HL-60/S4 treated with phorbol 12-myristate 13-acetate at 8.2 ng/mL for 4 days and 3 days (cell line): Measurements from ENCODE around the gene EPS8L1.

Source experiments
- in situ Hi-C: fragments of 300-500 bp; cut with MboI; formaldehyde crosslinking; loops from 2 replicates; pipeline ENCODE4 v1.15.0; 2022; ENCODE audit warnings: low sequenced_read_pairs

The EPS8L1 gene

DNA sequence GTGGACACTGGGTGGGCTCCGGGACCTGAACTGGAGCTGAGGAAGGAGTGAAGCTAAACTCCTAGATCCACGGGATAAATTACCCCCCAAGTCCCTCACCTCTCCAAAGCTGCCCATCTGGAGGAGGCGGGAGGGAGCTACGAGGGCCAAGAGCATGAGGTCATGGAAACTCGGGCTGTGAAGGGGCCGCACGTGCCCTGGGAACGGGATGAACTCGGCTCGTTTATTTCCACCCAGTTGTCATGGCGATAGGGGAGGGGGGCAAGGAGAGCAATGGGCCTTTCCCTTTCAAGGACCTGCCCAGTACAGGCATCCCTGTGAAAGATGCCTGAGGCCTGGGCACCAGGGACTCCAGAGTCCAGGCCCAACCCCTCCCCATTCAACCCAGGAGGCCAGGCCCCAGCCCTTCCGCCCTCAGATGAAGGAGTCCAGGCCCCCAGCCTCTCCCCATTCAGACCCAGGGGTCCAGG, 37.9 kb downstream of the EPS8L1 start:
- in situ Hi-C loops, result no loop called here

DNA sequence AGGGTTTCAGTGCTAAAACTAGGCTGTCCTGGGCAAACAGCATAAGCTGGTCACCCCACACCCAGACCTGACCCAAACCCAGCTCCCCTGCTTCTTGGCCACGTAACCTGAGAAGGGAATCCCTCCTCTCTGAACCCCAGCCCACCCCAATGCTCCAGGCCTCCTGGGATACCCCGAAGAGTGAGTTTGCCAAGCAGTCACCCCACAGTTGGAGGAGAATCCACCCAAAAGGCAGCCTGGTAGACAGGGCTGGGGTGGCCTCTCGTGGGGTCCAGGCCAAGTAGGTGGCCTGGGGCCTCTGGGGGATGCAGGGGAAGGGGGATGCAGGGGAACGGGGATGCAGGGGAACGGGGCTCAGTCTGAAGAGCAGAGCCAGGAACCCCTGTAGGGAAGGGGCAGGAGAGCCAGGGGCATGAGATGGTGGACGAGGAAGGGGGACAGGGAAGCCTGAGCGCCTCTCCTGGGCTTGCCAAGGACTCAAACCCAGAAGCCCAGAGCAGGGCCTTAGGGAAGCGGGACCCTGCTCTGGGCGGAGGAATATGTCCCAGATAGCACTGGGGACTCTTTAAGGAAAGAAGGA, 39.0 kb downstream of the EPS8L1 start:
- in situ Hi-C loops, result no loop called here

DNA sequence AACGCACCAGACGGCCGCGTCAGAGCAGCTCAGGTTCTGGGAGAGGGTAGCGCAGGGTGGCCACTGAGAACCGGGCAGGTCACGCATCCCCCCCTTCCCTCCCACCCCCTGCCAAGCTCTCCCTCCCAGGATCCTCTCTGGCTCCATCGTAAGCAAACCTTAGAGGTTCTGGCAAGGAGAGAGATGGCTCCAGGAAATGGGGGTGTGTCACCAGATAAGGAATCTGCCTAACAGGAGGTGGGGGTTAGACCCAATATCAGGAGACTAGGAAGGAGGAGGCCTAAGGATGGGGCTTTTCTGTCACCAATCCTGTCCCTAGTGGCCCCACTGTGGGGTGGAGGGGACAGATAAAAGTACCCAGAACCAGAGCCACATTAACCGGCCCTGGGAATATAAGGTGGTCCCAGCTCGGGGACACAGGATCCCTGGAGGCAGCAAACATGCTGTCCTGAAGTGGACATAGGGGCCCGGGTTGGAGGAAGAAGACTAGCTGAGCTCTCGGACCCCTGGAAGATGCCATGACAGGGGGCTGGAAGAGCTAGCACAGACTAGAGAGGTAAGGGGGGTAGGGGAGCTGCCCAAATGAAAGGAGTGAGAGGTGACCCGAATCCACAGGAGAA, 39.9 kb downstream of the EPS8L1 start:
- in situ Hi-C loops, result no loop called here

DNA sequence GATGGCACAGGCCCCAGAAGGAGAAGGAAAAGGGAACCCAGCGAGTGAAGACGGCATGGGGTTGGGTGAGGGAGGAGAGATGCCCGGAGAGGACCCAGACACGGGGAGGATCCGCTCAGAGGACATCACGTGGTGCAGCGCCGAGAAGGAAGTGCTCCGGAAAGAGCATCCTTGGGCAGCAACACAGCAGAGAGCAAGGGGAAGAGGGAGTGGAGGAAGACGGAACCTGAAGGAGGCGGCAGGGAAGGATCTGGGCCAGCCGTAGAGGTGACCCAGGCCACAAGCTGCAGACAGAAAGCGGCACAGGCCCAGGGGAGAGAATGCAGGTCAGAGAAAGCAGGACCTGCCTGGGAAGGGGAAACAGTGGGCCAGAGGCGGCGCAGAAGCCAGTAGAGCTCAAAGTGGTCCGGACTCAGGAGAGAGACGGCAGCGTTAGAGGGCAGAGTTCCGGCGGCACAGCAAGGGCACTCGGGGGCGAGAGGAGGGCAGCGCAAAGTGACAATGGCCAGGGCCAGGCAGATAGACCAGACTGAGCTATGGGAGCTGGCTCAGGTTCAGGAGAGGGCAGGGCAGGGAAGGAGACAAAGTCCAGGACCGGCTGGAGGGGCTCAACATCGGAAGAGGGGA, 40.7 kb downstream of the EPS8L1 start:
- in situ Hi-C loops, result no loop called here

DNA sequence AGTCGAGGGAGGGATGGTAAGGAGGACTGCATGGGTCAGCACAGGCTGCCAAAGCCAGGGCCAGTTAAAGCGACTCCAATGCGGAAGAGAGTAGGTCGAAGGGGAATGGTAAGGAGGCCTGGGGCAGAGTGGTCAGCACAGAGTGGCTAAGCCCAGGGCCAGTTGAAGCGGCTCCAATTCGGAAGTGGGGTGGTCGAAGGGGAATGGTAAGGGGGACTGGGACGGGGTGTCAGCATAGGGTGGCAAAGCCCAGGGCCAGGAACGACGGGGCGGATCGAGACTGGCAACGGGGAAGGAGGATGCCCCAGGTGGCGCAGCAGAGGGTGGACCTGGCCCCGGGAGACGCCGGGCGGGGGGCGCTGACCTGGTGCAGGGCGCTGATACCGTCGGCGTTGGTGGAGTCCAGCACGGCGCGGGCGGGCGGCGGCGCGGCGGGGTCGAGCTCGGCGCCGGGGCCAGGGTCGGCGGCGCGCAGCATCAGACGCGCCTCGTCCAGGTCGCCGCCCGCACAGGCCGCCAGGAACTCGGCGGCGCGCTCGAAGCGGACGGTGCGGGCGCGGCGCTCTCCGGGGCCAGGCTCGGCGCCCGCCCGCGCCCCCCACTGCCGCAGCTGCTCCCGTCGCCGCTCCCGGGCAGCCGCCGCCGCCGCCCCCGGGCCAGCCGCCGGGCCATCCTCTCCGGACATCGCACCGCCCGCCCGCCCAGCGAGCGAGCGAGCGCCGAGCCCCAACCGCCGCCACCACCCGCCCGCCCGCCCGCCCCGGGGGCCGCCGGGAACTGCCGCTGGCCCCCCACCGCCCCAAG, 41.4 kb downstream of the EPS8L1 start, which contains the start of gene PPP1R12C:
PPP1R12C (minus strand) TSS at position 779 of the 804 bp plus-strand sequence; CDS start at position 685, 94 bp downstream.
- in situ Hi-C loops, result no loop called here

DNA sequence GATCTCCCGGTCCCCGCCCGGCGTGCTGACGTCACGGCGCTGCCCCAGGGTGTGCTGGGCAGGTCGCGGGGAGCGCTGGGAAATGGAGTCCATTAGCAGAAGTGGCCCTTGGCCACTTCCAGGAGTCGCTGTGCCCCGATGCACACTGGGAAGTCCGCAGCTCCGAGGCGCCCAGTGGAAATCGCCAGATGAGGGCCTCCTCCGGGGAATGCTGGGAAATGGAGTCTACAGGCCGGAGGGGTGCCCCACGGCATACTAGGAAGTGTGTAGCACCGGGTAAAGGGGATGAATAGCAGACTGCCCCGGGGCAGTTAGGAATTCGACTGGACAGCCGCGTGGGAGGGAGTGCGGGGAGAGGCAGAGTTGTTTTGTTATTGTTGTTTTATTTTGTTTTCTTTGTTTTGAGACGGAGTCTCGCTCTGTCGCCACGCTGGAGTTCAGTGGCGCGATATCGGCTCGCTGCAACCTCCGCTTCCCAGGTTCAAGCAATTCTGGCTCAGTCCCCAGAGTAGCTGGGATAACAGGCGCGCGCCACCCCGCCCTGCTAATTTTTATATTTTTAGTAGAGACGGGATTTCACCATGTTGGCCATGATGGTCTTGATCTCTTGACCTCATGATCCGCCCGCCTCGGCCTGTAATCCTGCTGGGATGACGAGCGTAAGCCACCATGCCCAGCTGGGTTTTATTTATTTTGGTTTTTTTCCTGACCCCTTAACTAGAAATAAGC, 42.2 kb downstream of the EPS8L1 start:
- in situ Hi-C loops, result no loop called here

DNA sequence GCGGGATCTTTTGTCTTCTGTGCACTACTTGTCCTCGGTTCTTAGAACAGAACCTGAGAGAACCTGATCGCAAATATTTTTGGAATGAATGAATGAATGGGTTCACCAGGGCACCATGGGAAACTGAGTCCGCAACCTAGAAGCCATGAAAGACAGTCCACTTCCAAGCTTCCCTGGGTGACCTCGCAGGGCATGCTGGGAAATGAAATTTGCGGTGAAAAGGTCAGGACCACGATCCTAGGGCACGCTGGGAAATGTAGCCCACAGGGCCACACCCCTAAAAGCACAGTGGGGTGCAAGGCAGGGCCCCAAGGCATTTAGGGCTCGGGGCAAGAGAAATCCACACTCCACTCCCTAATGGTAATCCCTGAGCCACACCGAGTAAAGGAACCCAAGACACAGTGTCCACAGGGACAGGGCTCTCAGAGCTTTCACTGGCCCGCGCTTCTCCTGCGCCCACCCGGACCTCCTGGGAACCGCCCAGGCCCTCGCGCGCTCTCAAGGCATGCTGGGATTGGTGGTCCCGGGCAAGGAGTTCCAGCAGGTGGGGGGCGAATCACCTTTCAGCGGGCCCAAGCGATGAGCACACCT, 42.8 kb downstream of the EPS8L1 start:
- in situ Hi-C loops, result no loop called here

DNA sequence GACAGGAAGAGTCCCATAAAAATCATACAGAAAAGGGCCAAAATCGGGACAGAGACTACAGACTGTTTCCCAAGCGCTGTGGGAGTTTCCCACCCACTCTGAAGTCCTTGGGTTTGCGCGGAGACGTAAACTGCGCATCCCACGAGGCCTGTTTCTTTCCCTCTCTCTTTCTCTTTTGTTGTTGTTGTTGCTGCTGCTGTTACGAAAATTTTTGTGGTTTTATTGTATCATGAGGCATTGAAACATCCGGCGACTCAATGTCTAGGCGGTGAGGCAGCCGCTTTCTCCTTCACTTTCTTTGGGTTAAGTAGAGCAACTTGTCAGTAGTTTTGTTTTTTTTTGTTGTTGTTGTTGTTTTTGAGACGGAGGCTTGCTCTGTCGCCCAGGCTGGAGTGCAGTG, 43.4 kb downstream of the EPS8L1 start:
- in situ Hi-C loops, result no loop called here

DNA sequence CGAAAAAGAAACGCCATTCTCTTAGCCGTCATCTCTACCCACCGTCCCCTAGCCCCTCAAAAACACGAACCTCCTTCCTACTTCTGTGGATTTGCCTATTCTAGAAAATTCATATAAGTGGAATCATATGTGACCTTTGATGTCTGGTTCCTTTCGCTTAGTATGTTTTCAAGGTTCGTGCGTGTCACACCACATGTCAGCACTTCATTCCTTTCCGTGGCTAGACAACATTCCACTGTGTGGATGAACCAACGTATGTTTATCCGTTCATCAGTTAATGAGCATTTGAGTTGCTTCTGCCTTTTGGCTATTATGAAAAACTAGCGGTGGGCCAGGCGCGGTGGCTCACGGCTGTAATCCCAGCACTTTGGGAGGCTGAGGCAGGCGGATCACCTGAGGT, 55.8 kb downstream of the EPS8L1 start:
- in situ Hi-C loops, result no loop called here

DNA sequence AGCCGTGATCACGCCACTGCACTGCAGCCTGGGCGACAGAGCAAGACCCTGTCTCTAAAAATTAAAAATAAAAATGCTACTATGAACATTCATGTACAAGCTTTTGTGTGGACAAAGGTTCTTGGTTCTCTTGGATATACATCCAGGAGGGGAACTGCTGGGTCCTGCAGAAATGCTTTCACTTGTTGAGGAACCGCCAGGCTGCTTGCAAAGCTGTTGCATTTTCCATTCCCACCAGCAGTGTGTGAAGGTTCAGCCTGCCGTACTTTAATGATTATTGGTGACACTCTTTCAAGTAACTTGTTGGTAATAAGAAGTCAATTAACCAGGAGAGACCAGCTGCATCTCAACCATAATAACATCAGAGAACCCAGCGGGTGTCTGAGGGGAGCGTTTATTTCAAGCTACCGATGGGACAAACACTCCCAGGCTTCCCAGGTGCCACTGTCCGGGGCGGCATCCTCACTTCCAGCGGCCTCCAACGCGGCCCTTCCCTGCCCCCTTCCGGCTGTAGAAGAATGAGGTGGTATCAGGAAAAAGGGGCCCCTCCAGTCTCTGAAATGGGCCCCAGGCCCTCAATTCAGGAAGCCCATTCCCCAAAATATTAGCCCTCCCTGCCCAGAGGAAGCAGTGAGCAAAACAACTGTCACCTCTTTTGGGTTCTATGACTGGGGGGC, 56.9 kb downstream of the EPS8L1 start:
- in situ Hi-C loops, result no loop called here

DNA sequence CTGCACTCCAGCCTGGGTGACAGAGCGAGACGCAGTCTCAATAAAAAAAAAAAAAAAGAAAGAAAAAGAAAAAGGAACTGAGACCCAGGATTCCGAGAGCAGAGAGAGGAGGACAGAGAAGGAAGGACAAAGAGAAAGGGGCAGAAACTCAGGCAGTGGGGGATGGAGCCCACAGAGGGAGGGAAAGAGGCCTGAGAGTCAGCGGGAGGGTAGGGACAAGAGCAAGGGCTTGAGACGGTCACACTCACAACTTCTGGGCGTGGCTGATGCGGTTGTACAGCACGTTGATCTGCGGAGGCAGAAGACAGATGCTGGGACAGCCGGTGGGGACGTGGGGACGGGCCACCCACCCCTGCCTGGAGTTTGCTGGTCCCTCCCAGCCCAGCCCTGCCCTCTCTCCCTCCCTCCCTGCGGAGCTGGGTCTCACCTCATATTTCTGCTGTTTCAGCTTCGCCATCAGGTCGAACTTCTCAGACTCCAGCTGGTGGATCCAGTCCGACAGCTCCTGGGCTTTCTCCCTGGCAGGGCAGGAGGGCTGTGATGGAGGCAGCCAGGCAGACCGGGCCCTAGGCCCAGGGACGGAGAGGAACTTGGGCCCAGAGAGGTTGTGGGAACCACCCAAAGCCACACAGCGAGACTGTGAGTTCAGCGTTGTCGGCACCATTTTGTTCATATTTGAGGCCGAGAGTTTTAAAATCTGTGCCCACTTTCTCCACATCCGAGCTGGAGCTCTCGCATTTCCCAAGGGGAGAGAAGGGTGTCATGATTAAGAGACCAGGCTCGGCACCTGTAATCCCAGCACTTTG, 58.2 kb downstream of the EPS8L1 start:
- in situ Hi-C loops, result no loop called here

DNA sequence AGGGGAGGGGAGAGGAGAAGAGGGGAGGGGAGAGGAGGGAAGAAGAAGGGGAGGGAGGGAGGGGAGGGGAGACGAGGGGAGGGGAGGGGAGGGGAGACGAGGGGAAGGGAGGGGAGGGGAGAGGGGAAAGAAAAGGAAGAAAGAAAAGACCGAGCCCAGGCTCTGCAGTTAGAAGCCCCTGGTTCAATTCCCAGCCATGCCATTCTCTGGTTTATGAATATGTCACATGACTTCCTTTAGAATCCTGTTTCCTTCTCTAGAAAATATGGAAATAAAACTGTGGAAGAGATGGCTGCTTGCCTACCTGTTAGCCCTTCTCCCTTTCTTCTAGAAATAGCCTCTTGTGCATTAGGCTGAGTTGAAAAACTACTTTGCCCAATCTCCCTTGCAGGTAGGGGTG, 59.1 kb downstream of the EPS8L1 start:
- in situ Hi-C loops, result no loop called here

DNA sequence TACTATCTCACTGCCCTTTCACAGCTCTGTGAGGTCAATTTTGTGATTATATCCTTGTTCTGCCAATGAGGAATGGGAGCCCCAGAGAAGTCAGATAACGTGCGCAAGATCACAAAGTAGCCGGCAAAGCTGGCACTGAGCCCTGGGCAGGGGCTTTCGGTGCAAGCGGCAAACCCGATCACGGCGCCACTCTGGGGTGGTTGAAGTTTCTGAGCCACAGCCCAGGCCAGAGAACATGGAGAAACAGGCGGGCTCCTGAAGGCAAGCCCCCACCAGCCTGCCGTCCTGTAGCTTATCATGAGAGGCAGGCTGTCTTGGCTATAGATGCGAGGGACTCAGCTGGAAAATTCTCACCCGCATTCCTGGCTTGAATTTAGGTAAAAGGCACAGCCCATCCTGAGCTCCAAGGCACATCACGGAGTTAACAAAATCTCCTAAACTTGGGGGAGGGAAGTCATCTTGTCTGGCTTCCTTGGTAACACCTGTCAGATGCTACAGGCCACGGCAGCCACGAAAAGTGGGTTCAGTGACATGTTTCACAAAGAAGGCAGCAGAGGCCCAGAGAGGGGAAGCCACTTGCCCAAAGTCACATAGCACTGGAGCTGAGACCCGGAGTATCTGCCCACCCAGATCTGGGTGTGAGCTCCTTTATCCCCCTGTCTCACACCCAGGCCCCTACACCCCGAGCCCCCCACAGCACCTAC, 60.9 kb downstream of the EPS8L1 start:
- in situ Hi-C loops, result no loop called here
